ENCODE data around the gene GDPD5.

Gene GDPD5

GRCh38 chr11:75534259-75535069 lies 8.7 kb upstream of the GDPD5 start:
- DNase-seq (ENCODE audit: low read depth, low spot score) = no peak

GRCh38 chr11:75533896-75534258 lies 8.1 kb upstream of the GDPD5 start:
- no peak for DNase-seq (ENCODE audit: low read depth, low spot score)

GRCh38 chr11:75532200-75533048 lies 6.7 kb upstream of the GDPD5 start:
- no peak for DNase-seq (ENCODE audit: low read depth, low spot score)

- no peak for DNase-seq (ENCODE audit: low read depth, low spot score)
Measured at GRCh38 chr11:75531325-75531724, 5.6 kb upstream of the GDPD5 start.

- no peak for DNase-seq (ENCODE audit: low read depth, low spot score)
Measured at GRCh38 chr11:75530577-75530976, 4.8 kb upstream of the GDPD5 start.

DNA sequence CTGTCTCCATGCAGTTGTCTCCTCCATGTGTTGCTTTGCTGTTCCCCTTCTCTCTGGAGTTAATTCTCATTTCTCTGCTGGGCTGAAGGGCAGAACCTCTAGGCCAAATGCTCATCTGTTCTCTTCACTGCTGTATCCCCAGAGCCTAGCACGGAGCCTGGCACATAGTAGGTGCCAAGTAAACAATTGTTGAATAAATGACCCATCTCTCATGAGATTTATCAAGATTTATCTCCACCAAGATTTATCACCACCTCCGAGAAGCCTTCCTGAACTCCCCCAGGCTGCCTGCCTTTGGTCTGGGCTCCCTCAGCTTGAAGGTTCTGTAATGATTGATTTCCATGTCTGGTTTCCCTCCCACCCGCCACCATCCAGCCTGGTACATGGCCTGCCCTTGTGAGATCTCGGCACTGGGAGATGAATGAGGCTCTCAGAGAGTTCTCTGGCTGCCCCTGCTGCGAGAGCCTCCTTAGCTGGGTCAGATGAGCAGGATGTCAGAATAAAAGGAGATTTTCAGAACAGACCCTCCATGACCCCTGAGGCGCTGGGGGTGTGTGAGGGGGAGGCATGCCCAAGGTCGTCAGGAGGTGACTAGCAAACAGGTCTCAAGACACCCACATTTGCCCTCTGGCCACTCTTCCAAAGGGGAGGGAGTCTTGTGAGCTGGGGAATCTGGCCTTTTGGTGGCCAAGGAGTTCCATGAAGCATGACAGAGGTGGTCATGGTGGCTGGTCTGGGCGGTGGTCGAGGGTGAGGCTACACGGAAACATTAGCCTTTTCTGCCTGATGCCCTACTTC lies 2.4 kb upstream of the GDPD5 start:
- DNase-seq (ENCODE audit: low read depth, low spot score) = no peak

DNA sequence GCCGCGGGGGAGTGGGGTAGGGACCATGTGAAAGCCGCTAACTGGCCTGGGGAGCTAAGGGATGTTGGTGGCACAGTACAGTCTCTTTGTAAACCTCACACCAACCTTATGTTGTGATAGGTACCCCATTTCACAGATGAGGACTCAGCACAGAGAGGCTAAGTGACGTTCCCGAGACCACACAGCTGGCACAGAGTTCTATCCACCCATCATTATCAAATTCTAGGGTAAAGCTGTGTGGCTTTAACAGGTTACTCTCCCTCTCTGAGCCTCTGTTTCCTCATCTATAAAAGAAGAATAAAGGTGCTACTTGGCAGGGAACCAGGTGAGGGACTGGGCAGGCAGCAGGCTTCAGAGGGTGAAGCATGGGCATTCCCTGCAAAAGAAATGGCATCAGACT lies 1.4 kb upstream of the GDPD5 start:
- no peak for DNase-seq (ENCODE audit: low read depth, low spot score)

DNA sequence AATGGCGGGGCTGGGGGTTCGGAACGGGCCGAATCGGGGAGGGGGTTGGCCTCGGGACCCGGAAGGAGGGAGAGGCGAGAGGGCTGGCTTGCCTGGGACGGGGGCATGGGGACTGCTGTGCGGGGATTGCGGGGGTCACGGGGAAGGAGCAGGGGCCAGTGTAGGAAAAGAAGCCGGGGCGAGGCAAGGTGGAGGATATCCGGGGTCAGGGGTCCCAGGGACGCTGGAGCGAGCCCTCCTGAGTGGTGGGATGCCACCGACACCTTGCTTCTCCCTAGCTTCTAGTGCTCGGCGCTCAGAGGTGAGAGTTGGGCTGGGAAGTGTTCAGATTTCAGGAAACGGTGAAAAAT lies 426 bp upstream of the GDPD5 start:
- DNase-seq (ENCODE audit: low read depth, low spot score) = no peak

DNA sequence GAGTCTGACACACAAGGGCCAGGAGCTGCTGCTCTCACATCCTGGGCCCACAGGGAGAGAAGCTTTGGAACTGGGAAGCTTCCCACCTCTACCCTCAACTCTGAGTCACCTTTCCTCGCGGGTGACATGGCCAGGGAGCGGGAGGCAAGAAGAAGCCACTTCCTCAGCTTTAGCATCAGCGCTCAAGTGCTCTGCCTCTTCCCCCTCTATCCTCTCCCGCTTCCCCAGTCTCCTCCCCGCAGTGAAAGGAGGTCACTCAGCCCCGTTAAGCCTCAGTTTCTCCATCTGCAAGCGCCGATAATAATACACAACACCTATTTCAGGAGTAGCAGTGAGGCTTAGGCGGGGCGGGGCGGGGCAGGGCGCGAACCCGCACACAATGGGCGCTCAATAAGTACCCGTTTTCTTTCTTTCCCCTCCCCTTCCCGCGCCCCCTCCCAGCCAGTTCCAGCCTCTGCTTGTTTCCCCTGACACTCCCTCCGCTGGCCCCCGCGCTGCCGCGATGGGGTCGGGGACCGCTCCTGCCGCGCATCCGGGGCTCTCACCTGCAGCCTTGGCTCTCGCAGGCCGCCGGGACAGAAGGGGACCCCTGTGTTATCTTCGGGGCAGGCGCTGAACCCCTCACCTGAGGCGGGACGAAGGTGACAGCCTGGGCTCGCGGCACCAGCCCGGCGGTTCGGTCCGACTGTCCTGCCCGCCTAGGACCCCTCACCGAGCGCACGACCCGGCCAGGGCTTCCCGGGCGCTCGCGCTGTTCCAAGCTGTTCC lies 892 bp downstream of the GDPD5 start:
- no peak for DNase-seq (ENCODE audit: low read depth, low spot score)

- no peak for DNase-seq (ENCODE audit: low read depth, low spot score)
Measured at GRCh38 chr11:75523811-75524664, 1.7 kb downstream of the GDPD5 start.

- DNase-seq (ENCODE audit: low read depth, low spot score) = no peak
Measured at GRCh38 chr11:75523189-75523588, 2.6 kb downstream of the GDPD5 start.

DNA sequence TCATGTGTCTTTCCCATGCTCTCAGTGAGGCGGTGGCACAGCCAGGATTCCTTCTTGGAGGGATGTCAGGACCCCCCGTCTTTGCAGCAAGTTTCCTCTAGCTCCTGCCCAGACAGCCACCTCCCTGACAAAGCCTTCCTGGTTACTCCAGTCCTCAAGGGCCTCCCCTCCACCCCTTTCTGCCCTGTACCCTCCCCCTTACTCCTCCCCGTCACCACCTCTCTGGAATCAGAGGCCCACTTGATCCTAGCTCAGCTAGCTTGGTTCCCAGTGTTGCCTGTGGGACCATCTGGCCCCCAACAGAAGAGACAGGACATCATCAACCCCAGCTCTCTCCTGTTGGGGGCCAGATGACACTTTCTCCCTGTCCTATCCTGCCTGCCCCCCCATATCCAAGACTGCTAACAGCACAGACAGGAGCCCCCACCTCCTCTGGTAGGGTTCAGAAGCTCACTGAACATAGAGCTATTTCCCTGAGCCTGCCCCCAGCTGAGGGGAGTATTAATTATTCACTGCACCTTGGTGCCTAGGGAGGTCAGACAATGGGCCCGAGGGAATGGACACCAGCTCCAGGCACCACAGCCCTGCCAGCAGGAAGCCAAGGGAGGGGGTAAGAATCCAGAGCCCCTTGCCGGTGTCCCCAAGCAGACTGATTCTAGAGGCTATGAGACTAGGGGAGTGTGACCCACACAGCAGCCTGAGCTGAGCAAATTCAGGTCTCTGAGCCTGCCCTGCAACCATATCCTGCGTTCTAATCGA lies 3.3 kb downstream of the GDPD5 start:
- no peak for DNase-seq (ENCODE audit: low read depth, low spot score)

DNA sequence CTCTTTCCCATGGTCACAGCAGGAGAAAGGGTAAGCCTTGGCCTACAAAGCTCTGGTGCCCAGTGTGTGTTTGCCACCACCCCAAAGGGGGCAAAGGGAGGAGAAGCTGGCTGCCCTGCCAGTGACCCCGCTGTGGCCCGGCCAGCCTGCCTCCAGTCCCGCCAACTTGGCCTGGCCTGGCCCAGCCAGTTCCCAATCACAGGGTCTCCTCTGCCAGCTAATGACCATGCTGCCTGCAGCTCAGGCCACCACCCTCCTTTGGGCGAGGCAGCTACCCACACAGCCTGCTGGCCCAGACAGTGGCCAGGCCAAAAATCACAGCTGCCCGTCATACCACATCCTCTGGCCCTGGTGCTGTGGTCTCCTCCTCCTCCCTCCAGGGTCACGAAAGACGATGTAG lies 5.1 kb downstream of the GDPD5 start:
- no peak for DNase-seq (ENCODE audit: low read depth, low spot score)

DNA sequence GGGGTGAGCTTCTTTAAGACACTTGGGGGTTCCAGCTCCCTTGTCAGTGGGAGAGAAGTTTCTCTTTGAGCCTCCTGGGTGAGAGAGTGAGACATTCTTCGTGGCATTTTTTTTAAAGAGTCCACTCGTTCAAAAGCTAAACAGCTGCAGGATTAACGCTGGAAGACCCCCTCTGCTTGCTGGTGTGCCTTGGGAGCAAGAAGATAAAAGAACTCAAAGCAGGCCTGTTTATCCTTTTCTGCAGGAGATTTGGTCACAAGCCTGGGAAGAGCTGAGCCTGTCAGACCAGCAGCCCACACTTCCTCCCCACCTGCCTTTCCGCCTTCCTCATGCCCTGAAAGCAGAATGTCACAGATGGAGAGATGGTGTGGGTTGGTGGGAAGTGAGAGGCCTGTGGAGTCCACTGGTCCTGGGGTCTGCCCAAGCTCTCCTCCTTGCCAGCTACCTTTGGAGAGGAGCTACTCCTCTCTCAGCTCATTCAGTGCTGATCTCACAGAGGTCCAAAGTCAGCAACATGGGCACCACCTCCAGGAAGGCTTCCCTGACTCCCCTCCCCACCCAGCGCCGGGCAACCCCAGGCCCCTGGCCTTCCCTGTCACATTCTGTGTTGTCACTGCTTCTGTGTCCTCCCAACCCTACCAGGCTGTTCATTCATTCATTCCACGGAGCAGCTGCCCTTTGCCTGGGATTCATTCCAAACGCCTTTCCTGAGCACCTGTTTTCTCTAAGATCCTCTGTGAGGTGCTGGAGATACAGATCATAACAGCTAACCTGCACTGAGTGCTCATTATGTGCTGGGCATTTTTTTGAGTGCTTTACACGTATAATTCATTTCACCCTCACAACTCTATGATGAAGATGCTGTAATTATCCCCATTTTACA lies 6.7 kb downstream of the GDPD5 start:
- DNase-seq (ENCODE audit: low read depth, low spot score) = no peak

DNA sequence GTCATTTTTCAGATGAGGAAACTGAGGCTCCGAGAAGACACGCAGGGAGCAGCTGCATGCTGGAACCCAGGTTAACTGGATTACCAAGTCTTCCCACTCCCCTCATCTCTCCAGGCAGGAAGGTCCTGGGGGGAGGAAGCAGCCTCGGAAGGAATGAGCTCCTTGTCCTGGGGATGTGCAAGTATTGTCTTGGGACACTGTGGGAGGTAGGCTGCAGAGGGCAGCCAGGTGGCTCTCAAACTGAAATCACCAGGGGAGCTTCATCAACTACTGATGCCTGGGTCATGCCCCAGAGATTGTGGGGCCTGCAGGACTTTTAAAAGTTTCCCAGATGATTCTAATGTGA lies 7.6 kb downstream of the GDPD5 start:
- DNase-seq (ENCODE audit: low read depth, low spot score) = no peak

GRCh38 chr11:75516886-75517285 lies 8.9 kb downstream of the GDPD5 start:
- no peak for DNase-seq (ENCODE audit: low read depth, low spot score)

GRCh38 chr11:75516140-75516539 lies 9.6 kb downstream of the GDPD5 start:
- DNase-seq (ENCODE audit: low read depth, low spot score) = no peak

DNA sequence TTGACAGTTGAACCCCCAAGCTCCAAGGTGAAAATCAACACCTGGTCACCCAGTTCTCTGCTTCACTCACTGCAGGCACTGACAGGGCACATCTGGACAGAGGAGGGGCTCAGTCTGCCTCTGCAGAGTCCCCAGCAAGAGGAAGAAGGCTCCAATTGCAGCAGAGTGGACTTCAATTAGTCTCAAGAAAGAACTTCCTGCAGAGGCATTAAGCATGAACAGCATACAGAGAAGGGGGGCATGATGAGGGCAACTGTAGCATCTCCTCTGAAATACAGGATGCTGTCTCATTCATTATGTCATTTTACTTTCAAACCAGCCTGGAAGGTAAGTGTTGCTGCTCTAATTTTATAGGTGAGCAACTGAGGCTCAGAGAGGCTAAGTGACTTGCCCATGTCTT lies 11.1 kb downstream of the GDPD5 start:
- DNase-seq (ENCODE audit: low read depth, low spot score) = no peak

DNA sequence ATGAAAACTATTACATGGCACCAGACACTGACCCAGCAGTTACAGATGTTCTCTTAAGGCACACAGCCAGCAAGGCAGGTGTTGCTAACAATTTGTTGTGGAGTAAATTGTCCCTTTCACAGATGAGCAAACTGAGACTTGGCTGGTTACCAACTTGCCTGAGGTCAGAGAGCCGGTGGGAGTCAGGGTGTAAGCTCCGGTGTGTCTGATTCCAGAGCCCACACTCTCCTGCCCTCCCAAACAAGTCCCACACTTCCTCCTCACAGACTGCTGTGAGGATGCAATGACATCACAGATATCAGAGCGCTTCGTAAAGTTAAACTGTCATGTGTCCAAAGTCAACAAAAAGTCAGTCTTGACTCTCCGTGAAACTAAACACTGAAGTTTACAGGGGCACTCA lies 12.5 kb downstream of the GDPD5 start:
- peak; percentile 65 for DNase-seq (ENCODE audit: low read depth, low spot score)
